ENCODE measurements around the gene TMEM178B. TPM values are rescaled to one million over a fixed set of nuclear protein-coding genes. Genes with fewer than 3 reads are reported as not detected.

TMEM178B gene
- total RNA-seq, 1 donor = 0.10 TPM

- H3K27me3 ChIP-seq (ENCODE audit: insufficient read depth, low read length) = no peaks in the 10 kb centered on the region
- no peak overlapping the region for H3K4me3 ChIP-seq (ENCODE audit: low read length)
- no peaks in the 10 kb centered on the region for H3K4me1 ChIP-seq (ENCODE audit: insufficient read depth, low read length)
- no peaks in the 10 kb centered on the region for H3K9me3 ChIP-seq (ENCODE audit: low read depth, low read length)
Measured at GRCh38 chr7:141497391-141497790, 423.5 kb downstream of the TMEM178B start.

- H3K9me3 ChIP-seq (ENCODE audit: low read depth, low read length) = no peaks in the 10 kb centered on the region
- no peaks in the 10 kb centered on the region for H3K27me3 ChIP-seq (ENCODE audit: insufficient read depth, low read length)
- no peaks in the 10 kb centered on the region for H3K4me1 ChIP-seq (ENCODE audit: insufficient read depth, low read length)
- H3K4me3 ChIP-seq (ENCODE audit: low read length) = no peak overlapping the region
Measured at GRCh38 chr7:141500608-141501007, 426.7 kb downstream of the TMEM178B start.

- Histone ChIP-seq H3K27me3 (ENCODE audit: insufficient read depth, low read length) (no peaks in the 10 kb centered on the region), H3K4me1 (ENCODE audit: insufficient read depth, low read length) (no peaks in the 10 kb centered on the region), H3K9me3 (ENCODE audit: low read depth, low read length) (no peaks in the 10 kb centered on the region), H3K4me3 (ENCODE audit: low read length) (no peak overlapping the region)
Measured at GRCh38 chr7:141501451-141501850, 427.6 kb downstream of the TMEM178B start.

GRCh38 chr7:141511316-141511675, 437.4 kb downstream of the TMEM178B start:
- H3K9me3 ChIP-seq (ENCODE audit: low read depth, low read length) = no peaks in the 10 kb centered on the region
- H3K27me3 ChIP-seq (ENCODE audit: insufficient read depth, low read length) = peaks cover 41% of the 10 kb centered on the region
- peaks cover 7% of the 10 kb centered on the region for H3K4me1 ChIP-seq (ENCODE audit: insufficient read depth, low read length)
- H3K4me3 ChIP-seq (ENCODE audit: low read length) = no peak overlapping the region

- Histone ChIP-seq H3K4me1 (ENCODE audit: insufficient read depth, low read length) (peaks cover 7% of the 10 kb centered on the region), H3K4me3 (ENCODE audit: low read length) (no peak overlapping the region), H3K27me3 (ENCODE audit: insufficient read depth, low read length) (peaks cover 41% of the 10 kb centered on the region), H3K9me3 (ENCODE audit: low read depth, low read length) (no peaks in the 10 kb centered on the region)
Measured at GRCh38 chr7:141511676-141512396, 438.0 kb downstream of the TMEM178B start.

- Histone ChIP-seq H3K27me3 (ENCODE audit: insufficient read depth, low read length) (peaks cover 41% of the 10 kb centered on the region), H3K9me3 (ENCODE audit: low read depth, low read length) (no peaks in the 10 kb centered on the region), H3K4me3 (ENCODE audit: low read length) (no peak overlapping the region), H3K4me1 (ENCODE audit: insufficient read depth, low read length) (peaks cover 7% of the 10 kb centered on the region)
Measured at GRCh38 chr7:141512597-141512996, 438.7 kb downstream of the TMEM178B start.

- no peaks in the 10 kb centered on the region for H3K9me3 ChIP-seq (ENCODE audit: low read depth, low read length)
- no peak overlapping the region for H3K4me3 ChIP-seq (ENCODE audit: low read length)
- peaks cover 7% of the 10 kb centered on the region for H3K4me1 ChIP-seq (ENCODE audit: insufficient read depth, low read length)
- H3K27me3 ChIP-seq (ENCODE audit: insufficient read depth, low read length) = peaks cover 41% of the 10 kb centered on the region
Measured at GRCh38 chr7:141513720-141514119, 439.9 kb downstream of the TMEM178B start.

GRCh38 chr7:141515941-141516340, 442.1 kb downstream of the TMEM178B start:
- Histone ChIP-seq H3K9me3 (ENCODE audit: low read depth, low read length) (no peaks in the 10 kb centered on the region), H3K4me1 (ENCODE audit: insufficient read depth, low read length) (peaks cover 7% of the 10 kb centered on the region), H3K27me3 (ENCODE audit: insufficient read depth, low read length) (peaks cover 31% of the 10 kb centered on the region), H3K4me3 (ENCODE audit: low read length) (no peak overlapping the region)

- Histone ChIP-seq H3K27me3 (ENCODE audit: insufficient read depth, low read length) (peaks cover 4% of the 10 kb centered on the region), H3K4me1 (ENCODE audit: insufficient read depth, low read length) (no peaks in the 10 kb centered on the region), H3K9me3 (ENCODE audit: low read depth, low read length) (no peaks in the 10 kb centered on the region), H3K4me3 (ENCODE audit: low read length) (no peak overlapping the region)
Measured at GRCh38 chr7:141519623-141520022, 445.8 kb downstream of the TMEM178B start.

- Histone ChIP-seq H3K9me3 (ENCODE audit: low read depth, low read length) (no peaks in the 10 kb centered on the region), H3K4me3 (ENCODE audit: low read length) (no peak overlapping the region), H3K27me3 (ENCODE audit: insufficient read depth, low read length) (no peaks in the 10 kb centered on the region), H3K4me1 (ENCODE audit: insufficient read depth, low read length) (no peaks in the 10 kb centered on the region)
Measured at GRCh38 chr7:141522657-141523342, 448.9 kb downstream of the TMEM178B start.

GRCh38 chr7:141525973-141526514, 452.2 kb downstream of the TMEM178B start:
- H3K4me3 ChIP-seq (ENCODE audit: low read length) = no peak overlapping the region

GRCh38 chr7:141527076-141527475, 453.2 kb downstream of the TMEM178B start:
- Histone ChIP-seq H3K27me3 (ENCODE audit: insufficient read depth, low read length) (no peaks in the 10 kb centered on the region), H3K9me3 (ENCODE audit: low read depth, low read length) (no peaks in the 10 kb centered on the region), H3K4me1 (ENCODE audit: insufficient read depth, low read length) (no peaks in the 10 kb centered on the region), H3K4me3 (ENCODE audit: low read length) (no peak overlapping the region)

More at GRCh38 chr7:141525973-141526514, 452.2 kb downstream of the TMEM178B start:
- Histone ChIP-seq H3K4me1 (ENCODE audit: insufficient read depth, low read length) (no peaks in the 10 kb centered on the region), H3K9me3 (ENCODE audit: low read depth, low read length) (no peaks in the 10 kb centered on the region), H3K27me3 (ENCODE audit: insufficient read depth, low read length) (no peaks in the 10 kb centered on the region)

- Histone ChIP-seq H3K9me3 (ENCODE audit: low read depth, low read length) (no peaks in the 10 kb centered on the region), H3K27me3 (ENCODE audit: insufficient read depth, low read length) (no peaks in the 10 kb centered on the region), H3K4me3 (ENCODE audit: low read length) (no peak overlapping the region), H3K4me1 (ENCODE audit: insufficient read depth, low read length) (no peaks in the 10 kb centered on the region)
Measured at GRCh38 chr7:141528399-141528798, 454.5 kb downstream of the TMEM178B start.
